Suprapubic skin (tissue), 4 donors: ENCODE data around the gene PHACTR2. TPM values are rescaled to one million over a fixed set of nuclear protein-coding genes. Genes with fewer than 3 reads are reported as not detected.
"Not testable (repeated sequence)": the region's sequence is repeated elsewhere in the genome, so short reads cannot be mapped to it uniquely, and the experiment has no call there.

ENCODE experiments used
- DNase-seq, 2 donors: peaks; one replicate each; pipeline ENCODE4 v3.0.0-alpha.2; 2019; ENCODE audit warnings: low spot score in 2 of 2
- H3K27ac ChIP-seq: fragments of 200-600 bp; sonication (generic); one replicate; pipeline ENCODE4 v1.5.1; 2019
- H3K27me3 ChIP-seq: fragments of 200-600 bp; sonication (generic); one replicate; pipeline ENCODE4 v1.5.1; 2019
- H3K36me3 ChIP-seq: fragments of 200-600 bp; sonication (generic); one replicate; pipeline ENCODE4 v1.5.1; 2019
- H3K4me1 ChIP-seq: fragments of 200-600 bp; sonication (generic); one replicate; pipeline ENCODE4 v1.5.1; 2019
- H3K4me3 ChIP-seq: fragments of 200-600 bp; sonication (generic); one replicate; pipeline ENCODE4 v1.5.1; 2019; ENCODE audit warnings: mild to moderate bottlenecking
- H3K9me3 ChIP-seq: fragments of 200-600 bp; sonication (generic); one replicate; pipeline ENCODE4 v1.5.1; 2019
- EP300 ChIP-seq: sonication (generic); formaldehyde crosslinking; IDR thresholded peaks from one replicate; pipeline ENCODE4 v1.6.1; 2017; ENCODE audit warnings: antibody characterized with exemption
- POLR2A ChIP-seq, 2 donors: fragments of 450-650 bp; IDR thresholded peaks; one replicate each; pipeline ENCODE4 v1.6.1; 2017; ENCODE audit warnings: antibody characterized with exemption in 2 of 2, mild to moderate bottlenecking in 2 of 2, moderate library complexity in 2 of 2
- POLR2AphosphoS5 ChIP-seq, 3 donors: sonication (generic); formaldehyde crosslinking; IDR thresholded peaks; one replicate each; pipeline ENCODE4 v1.6.1; 2017; ENCODE audit warnings: antibody characterized with exemption in 3 of 3
- WGBS: methylation state at CpG from one replicate; pipeline ENCODE4 v1.1.5; 2018; 5-methylcytosine and 5-hydroxymethylcytosine counted together
- total RNA-seq, 4 donors: library from RNA; depleted of rRNA; stranded (reverse); fragments of >200 nt; gene quantifications; one replicate each; pipeline ENCODE4 v1.1.0, GENCODE V29; 2016
- TF ChIP-seq, protein P1 (sequence below), 2 donors: fragments of 200-600 bp in 1 of 2; fragments of 450-650 bp in 1 of 2; sonication (generic) in 1 of 2; IDR thresholded peaks; one replicate each; pipeline ENCODE4 v1.5.1; 2016 to 2019; ENCODE audit warnings: antibody characterized with exemption in 2 of 2, mild to moderate bottlenecking in 1 of 2, moderate library complexity in 1 of 2

The PHACTR2 gene
- total RNA-seq, 4 donors from 2014 or later, result 11.9 to 31.5 (median 20.9) TPM

DNA sequence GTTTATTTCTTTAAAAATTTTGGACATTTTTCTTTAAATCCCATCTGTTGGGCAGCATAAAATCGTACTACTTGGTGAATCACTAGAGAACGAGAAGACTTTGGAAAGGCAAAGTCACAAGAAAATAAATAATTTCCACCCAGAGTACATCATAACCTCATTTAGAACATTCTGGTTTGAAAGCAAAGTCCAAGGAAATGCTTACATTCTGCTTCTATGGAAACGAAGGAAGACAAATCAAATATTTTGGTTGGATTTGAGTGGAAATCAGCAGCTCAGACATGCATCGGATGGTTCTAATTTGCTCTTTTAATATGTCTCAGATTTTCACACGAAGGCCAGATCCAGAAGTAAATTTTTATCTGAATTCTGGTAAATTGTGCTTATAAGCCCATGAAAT, 104.7 kb downstream of the PHACTR2 start:
- H3K36me3 ChIP-seq, result peaks cover 21% of the 10 kb centered on the region

DNA sequence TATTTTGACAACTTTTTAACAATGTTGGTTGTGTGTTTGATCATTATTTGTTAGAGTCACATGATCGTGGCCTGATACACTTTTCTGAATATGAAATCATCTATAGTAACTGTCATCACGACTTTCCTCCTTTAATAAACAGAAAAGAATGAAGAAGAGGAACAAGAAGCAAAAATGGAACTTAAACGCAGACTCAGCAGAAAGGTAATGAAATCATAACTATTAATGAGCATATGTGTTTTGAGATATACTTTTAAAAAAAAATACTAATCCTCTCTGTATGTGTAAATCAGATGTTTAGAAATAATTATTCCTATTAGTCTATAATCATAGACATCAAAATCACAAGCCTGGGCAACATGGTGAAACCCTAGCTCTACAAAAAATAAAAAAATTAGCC, 105.3 kb downstream of the PHACTR2 start:
- Histone ChIP-seq H3K27ac (no peak overlapping the region), H3K4me1 (no peaks in the 10 kb centered on the region), H3K9me3 (peaks cover 3% of the 10 kb centered on the region), H3K27me3 (no peaks in the 10 kb centered on the region), H3K4me3 (no peak overlapping the region), H3K36me3 (peaks cover 21% of the 10 kb centered on the region)
- no peak for DNase-seq
- TF ChIP-seq POLR2A (IDR thresholded peaks at IDR 0.05), result no peak
- TF ChIP-seq, protein P1, sequence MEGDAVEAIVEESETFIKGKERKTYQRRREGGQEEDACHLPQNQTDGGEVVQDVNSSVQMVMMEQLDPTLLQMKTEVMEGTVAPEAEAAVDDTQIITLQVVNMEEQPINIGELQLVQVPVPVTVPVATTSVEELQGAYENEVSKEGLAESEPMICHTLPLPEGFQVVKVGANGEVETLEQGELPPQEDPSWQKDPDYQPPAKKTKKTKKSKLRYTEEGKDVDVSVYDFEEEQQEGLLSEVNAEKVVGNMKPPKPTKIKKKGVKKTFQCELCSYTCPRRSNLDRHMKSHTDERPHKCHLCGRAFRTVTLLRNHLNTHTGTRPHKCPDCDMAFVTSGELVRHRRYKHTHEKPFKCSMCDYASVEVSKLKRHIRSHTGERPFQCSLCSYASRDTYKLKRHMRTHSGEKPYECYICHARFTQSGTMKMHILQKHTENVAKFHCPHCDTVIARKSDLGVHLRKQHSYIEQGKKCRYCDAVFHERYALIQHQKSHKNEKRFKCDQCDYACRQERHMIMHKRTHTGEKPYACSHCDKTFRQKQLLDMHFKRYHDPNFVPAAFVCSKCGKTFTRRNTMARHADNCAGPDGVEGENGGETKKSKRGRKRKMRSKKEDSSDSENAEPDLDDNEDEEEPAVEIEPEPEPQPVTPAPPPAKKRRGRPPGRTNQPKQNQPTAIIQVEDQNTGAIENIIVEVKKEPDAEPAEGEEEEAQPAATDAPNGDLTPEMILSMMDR (IDR thresholded peaks at IDR 0.05), result no peak
- TF ChIP-seq POLR2AphosphoS5 (IDR thresholded peaks at IDR 0.05), result no peak
- no peak for TF ChIP-seq EP300
- WGBS, result 77% methylated on average over 3 of the region's 3 CpGs

More for the DNA sequence above, 104.7 kb downstream of the PHACTR2 start:
- H3K4me1 ChIP-seq, result no peaks in the 10 kb centered on the region
- H3K4me3 ChIP-seq, result no peak overlapping the region
- WGBS, result 59% methylated on average over 5 of the region's 5 CpGs
- no peaks in the 10 kb centered on the region for H3K27me3 ChIP-seq
- TF ChIP-seq POLR2AphosphoS5 (IDR thresholded peaks at IDR 0.05), result no peak
- TF ChIP-seq POLR2A (IDR thresholded peaks at IDR 0.05), result no peak
- TF ChIP-seq, protein P1 (IDR thresholded peaks at IDR 0.05), result no peak
- TF ChIP-seq EP300, result no peak
- H3K9me3 ChIP-seq, result peaks cover 3% of the 10 kb centered on the region
- no peak for DNase-seq
- H3K27ac ChIP-seq, result peak overlapping the region; percentile 23

DNA sequence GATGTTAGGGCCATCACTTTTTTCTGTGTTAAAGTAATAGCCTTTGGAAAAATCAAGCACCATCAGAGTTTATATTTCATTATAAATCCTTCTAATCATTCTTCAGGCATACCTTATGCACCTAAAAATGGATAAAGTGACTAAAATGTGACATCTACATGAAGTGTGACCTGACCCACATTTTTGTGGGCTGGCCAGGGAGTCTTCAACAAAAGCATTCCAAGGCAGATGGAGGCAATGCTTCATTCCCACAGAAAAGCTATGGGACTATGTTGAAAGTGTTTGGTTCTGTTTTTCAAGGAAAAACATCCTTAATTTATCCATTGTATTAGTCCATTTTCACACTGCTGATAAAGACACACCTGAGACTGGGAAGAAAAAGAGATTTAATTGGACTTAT, 106.6 kb downstream of the PHACTR2 start:
- no peaks in the 10 kb centered on the region for H3K4me1 ChIP-seq
- peaks cover 29% of the 10 kb centered on the region for H3K36me3 ChIP-seq
- H3K27me3 ChIP-seq, result no peaks in the 10 kb centered on the region
- TF ChIP-seq EP300, result no peak
- TF ChIP-seq, protein P1 (IDR thresholded peaks at IDR 0.05), result no peak
- TF ChIP-seq POLR2A (IDR thresholded peaks at IDR 0.05), result no peak
- TF ChIP-seq POLR2AphosphoS5 (IDR thresholded peaks at IDR 0.05), result no peak
- H3K9me3 ChIP-seq, result peaks cover 3% of the 10 kb centered on the region
- no peak overlapping the region for H3K27ac ChIP-seq
- no peak for DNase-seq
- no peak overlapping the region for H3K4me3 ChIP-seq

DNA sequence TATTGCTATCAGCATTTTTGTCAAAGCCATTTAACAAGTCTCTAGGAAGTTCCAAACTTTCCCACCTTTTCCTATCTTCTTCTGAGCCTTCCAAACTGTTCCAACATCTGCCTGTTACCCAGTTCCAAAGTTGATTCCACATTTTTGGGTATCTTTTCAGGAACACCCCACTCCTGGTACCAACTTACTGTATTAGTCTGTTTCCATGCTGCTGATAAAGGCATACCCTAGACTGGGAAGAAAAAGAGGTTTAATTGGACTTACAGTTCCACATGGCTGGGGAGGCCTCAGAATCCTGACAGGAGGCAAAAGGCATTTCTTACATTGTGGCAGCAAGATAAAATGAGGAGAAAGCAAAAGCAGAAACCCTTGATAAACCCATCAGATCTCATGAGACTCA, 108.6 kb downstream of the PHACTR2 start:
- not testable (repeated sequence) for DNase-seq, H3K4me3 ChIP-seq, H3K9me3 ChIP-seq, H3K27ac ChIP-seq, H3K4me1 ChIP-seq, H3K27me3 ChIP-seq
- H3K36me3 ChIP-seq, result peaks cover 49% of the 10 kb centered on the region

DNA sequence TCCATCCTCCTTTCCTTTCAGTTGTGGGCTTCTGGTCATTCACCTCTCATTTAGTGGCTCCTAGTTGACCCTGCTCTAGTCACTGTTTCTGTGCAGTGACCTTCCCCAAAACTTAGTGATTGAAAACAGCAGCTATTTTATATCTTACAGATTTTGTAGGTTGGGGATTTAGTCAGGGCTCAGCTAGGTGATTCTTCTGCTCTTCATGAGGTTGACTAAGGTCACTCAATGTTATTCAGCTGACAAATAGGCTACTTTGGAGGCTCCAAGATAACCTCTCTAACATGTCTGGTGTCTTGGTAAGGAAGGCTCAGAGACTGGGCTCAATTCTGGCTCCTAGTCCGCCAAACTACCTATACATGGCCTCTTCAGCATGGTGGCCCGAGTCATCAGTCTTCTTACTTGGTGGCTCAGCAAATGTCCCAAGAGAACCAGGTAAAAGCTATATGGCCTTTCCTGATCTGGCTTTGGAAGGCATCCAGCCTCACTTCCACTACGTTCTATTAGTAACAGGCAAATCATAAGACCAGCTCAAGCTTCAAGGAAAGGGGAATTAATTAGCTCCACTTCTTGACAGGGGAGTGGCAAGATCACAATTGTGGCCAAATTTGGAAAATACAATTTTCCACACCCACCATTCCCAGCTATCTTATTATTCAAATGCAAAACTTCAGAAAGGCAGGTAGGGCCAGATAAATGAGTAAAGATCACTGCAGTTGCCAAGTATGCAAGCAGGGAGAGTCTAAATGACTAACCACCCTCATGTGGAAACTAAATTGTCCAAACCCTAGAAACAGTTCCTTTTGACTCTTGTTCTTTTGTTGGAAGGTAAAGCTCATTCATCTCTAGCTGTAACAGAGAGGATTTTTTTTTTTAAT, 114.9 kb downstream of the PHACTR2 start:
- peaks cover 7% of the 10 kb centered on the region for H3K9me3 ChIP-seq
- H3K4me3 ChIP-seq, result no peak overlapping the region
- no peaks in the 10 kb centered on the region for H3K4me1 ChIP-seq
- no peak overlapping the region for H3K27ac ChIP-seq
- H3K27me3 ChIP-seq, result no peaks in the 10 kb centered on the region
- TF ChIP-seq POLR2A (IDR thresholded peaks at IDR 0.05) (no peak), EP300 (no peak), POLR2AphosphoS5 (IDR thresholded peaks at IDR 0.05) (no peak)
- TF ChIP-seq, protein P1 (IDR thresholded peaks at IDR 0.05), result no peak
- DNase-seq, result no peak
- 63% methylated on average over 3 of the region's 3 CpGs for WGBS
- peaks cover 39% of the 10 kb centered on the region for H3K36me3 ChIP-seq
